C4-2B (cell line): ENCODE measurements around the gene WNT2B.

Experiments
- H3K27ac ChIP-seq: fragments of 450-650 bp; 2 replicates; pipeline ENCODE4 v1.5.1; 2017
- ZFX ChIP-seq: fragments of 450-650 bp; IDR thresholded peaks from 2 replicates; pipeline ENCODE4 v1.6.1; 2017
- TF ChIP-seq, protein P1 (sequence below): fragments of 450-650 bp; conservative IDR thresholded peaks from 2 replicates; pipeline ENCODE4 v1.5.1; 2017; ENCODE audit warnings: mild to moderate bottlenecking

WNT2B gene

DNA sequence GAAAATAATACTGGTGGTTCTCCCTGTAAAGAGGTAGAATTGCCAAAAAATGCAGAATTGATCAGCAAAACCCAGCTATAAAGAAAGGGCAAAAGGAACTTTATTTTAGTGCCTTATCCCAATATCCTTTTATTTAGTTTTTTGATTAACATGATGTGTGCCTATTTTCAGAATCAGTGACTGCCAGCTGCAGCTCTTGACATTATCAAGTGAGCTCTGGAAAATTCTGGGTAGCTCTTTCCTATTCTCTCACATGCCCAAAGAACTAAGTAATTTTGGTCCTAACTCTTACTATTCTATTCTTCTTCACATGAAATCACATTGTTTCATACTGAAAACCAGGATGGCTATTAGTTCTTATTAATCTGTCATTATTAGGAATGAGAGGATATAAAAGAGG, 22.1 kb downstream of the WNT2B start:
- H3K27ac ChIP-seq: peak overlapping the region; percentile 54
- TF ChIP-seq, protein P1, sequence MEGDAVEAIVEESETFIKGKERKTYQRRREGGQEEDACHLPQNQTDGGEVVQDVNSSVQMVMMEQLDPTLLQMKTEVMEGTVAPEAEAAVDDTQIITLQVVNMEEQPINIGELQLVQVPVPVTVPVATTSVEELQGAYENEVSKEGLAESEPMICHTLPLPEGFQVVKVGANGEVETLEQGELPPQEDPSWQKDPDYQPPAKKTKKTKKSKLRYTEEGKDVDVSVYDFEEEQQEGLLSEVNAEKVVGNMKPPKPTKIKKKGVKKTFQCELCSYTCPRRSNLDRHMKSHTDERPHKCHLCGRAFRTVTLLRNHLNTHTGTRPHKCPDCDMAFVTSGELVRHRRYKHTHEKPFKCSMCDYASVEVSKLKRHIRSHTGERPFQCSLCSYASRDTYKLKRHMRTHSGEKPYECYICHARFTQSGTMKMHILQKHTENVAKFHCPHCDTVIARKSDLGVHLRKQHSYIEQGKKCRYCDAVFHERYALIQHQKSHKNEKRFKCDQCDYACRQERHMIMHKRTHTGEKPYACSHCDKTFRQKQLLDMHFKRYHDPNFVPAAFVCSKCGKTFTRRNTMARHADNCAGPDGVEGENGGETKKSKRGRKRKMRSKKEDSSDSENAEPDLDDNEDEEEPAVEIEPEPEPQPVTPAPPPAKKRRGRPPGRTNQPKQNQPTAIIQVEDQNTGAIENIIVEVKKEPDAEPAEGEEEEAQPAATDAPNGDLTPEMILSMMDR: no peak
- no peak for TF ChIP-seq ZFX

DNA sequence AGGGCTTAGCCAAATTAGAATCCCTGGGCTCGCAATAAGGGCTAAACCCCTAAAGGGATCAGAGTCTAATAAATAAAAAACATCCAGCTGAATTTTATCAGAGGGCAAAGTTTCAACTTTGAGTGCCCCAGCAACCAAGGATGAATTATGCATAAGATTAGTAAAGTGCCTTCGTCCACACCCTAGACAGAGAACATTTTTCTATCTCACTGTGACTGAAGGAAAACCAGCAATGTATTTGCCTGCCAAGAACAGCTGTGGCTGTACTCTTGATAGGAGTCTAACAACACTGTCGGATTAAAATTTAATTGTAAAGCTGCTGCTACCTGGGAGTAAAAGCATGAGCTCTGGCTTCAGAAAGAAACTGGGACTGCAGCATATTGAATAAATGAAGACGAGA, 23.3 kb downstream of the WNT2B start:
- no peak overlapping the region for H3K27ac ChIP-seq
- TF ChIP-seq ZFX: no peak
- TF ChIP-seq, protein P1: no peak

DNA sequence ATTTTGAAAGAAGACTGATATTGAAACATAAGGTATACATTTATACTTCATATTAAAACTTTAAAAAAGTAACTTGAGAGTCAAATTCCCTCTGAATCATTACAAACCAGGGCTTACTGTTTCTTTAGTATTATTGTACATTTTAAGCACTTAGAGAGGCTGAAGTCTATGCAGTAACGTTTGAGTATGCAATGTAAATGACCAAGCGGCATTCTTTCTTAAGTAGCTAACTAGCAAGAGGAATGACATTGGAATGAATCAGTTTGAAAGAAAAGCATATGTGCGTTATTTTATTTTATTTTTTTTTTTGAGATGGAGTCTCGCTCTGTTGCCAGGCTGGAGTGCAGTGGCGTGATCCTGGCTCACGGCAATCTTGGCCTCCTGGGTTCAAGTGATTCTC, 24.3 kb downstream of the WNT2B start:
- TF ChIP-seq, protein P1: no peak
- no peak for TF ChIP-seq ZFX
- no peak overlapping the region for H3K27ac ChIP-seq

DNA sequence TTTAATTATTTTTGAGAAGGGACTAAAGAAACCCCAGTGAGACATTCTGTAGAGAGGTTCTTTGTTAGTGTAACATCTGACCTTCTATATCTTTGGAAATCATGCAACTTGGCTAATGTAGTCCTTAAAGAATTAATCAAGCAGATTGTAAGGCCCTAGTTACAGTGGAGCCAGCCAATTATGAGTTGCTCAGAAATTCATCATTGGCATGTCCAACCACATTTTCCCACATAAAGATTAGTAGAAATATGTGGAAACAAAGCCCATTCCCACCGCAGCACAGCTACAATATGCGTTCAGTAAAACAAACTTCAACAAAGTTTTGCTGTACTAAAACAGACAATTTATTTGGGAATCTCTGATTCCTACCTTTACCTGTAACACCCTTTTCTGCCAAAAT, 27.8 kb downstream of the WNT2B start:
- TF ChIP-seq, protein P1: no peak
- no peak for TF ChIP-seq ZFX
- H3K27ac ChIP-seq: no peak overlapping the region

DNA sequence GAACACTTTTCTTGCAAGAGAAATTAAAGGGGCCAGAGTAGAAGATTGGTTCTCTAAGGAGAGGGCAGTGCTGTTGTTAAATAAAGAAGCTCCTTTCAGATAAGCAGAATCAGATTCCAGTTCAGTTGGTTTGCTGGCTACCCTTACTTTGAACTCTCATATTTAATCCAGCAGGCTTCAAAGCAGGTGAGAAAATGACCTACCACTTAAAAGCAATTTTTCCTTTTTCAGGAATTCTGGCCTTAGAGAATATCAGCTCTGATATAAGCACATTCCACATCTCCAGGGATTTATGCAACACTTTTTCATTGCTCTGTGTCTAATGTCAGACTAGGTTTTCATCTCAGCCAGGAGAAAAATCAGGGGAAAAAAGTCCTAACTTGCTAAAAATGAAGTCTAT, 28.7 kb downstream of the WNT2B start:
- TF ChIP-seq, protein P1: no peak
- TF ChIP-seq ZFX: no peak
- H3K27ac ChIP-seq: no peak overlapping the region

DNA sequence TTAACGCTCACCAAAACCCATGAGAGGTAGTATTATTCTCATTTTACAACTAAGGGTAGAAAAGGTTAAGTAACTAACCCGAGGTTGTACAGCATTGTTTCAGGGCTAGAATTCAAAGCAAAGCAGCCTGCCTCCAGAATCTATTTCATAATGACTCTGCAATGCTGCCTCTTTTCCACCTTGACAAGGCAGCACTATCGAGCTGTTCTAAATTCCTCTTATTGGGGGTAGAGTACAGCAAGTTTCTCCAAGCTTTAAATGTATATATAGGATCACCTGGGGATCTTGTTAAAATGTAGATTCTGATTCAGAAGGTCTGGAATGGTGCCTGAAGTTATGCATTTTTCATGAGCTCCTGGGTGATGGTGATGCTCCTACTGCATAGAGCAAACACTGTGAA, 30.1 kb downstream of the WNT2B start:
- H3K27ac ChIP-seq: no peak overlapping the region
- TF ChIP-seq, protein P1: no peak
- TF ChIP-seq ZFX: no peak

DNA sequence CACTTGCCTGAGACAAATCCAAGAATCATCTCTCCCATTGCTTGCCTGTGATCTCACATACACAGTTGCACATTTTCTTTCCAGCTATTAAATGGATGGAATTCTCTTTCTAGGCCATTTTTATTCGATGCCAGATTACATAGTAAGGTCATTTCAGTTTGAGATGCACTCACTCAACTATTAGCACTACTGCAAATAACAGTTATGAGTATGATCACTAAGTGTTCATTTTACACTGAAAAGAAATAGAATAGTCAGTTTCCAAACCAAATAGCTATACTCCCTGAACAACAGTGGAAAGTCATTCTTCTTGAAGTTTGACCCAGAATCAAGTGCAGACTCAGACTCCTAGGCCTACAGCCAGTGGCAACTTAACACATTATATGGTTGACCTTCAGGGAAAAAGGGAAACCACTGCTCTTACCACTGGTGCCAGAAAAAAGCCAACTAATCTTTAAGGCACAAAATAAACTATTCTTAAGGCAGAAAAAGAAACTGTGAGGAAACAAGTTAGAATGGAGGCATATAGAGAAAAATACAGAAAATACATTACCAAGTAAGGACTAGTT, 31.5 kb downstream of the WNT2B start:
- no peak overlapping the region for H3K27ac ChIP-seq
- TF ChIP-seq, protein P1: no peak
- TF ChIP-seq ZFX: no peak
